HG03457 (cell line): ENCODE data around the gene PCIF1.
"Not testable (repeated sequence)": the region's sequence is repeated elsewhere in the genome, so short reads cannot be mapped to it uniquely, and the experiment has no call there.

Experiments
- ATAC-seq: cut with Tn5 transposase; IDR thresholded peaks from one replicate; pipeline ENCODE4 v1.9.1; 2021; ENCODE audit warnings: moderate number of reproducible peaks; ENCODE audit not compliant: unreplicated experiment

Gene PCIF1

GRCh38 chr20:45988830-45989229 lies 54.3 kb downstream of the PCIF1 start:
- not testable (repeated sequence) for ATAC-seq

GRCh38 chr20:45991616-45992015 lies 57.1 kb downstream of the PCIF1 start:
- no peak for ATAC-seq

- ATAC-seq: no peak
Observed at GRCh38 chr20:45993197-45993951, 58.9 kb downstream of the PCIF1 start.

GRCh38 chr20:45994761-45995493 lies 60.4 kb downstream of the PCIF1 start:
- ATAC-seq: no peak

GRCh38 chr20:45995495-45996097 lies 61.1 kb downstream of the PCIF1 start:
- not testable (repeated sequence) for ATAC-seq

- no peak for ATAC-seq
Observed at GRCh38 chr20:45997187-45997586, 62.7 kb downstream of the PCIF1 start.
